Putamen (tissue), 1 donor: ENCODE data around the gene ZFR2.

Experiments used
- DNase-seq: peaks from one replicate; pipeline ENCODE4 v3.0.0-alpha.2; 2016; ENCODE audit warnings: low spot score

The ZFR2 gene

DNA sequence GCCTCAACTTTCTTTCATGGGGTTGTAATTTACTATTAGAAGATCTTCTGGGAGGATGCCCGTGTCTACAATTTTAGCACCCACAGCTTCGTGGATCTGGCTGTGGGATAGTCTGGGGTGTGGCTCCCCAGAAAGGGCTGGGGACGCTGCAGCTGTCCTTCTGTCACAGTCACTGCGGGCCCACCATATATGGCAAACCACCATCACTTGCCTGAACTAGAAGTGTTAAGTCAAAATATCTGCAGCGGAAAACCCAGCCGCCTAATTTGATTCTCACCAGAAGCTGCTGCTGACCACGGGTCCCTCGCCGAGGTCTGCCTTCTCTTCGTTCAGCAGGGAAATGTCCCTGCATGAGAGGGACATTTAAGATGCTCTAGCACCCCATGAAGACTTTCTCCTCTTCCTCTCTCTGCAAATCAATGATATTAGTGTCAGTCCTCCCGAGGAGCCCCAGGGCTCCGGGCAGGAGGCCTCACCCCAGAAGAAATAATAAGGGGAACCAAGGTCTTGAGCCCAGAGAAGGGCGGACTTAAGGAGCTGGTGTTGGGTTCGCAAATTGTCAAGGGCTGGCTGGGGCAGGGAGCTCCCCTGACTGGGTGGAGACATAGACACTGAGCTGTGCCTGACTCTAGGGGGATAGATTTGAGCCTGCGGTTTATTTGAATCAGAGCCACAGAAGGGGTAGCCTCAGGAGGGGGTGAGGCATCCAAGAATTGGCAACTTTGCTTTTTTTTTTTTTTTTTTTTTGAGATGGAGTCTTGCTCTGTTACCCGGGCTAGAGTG lies 79.7 kb downstream of the ZFR2 start:
- no peak for DNase-seq

DNA sequence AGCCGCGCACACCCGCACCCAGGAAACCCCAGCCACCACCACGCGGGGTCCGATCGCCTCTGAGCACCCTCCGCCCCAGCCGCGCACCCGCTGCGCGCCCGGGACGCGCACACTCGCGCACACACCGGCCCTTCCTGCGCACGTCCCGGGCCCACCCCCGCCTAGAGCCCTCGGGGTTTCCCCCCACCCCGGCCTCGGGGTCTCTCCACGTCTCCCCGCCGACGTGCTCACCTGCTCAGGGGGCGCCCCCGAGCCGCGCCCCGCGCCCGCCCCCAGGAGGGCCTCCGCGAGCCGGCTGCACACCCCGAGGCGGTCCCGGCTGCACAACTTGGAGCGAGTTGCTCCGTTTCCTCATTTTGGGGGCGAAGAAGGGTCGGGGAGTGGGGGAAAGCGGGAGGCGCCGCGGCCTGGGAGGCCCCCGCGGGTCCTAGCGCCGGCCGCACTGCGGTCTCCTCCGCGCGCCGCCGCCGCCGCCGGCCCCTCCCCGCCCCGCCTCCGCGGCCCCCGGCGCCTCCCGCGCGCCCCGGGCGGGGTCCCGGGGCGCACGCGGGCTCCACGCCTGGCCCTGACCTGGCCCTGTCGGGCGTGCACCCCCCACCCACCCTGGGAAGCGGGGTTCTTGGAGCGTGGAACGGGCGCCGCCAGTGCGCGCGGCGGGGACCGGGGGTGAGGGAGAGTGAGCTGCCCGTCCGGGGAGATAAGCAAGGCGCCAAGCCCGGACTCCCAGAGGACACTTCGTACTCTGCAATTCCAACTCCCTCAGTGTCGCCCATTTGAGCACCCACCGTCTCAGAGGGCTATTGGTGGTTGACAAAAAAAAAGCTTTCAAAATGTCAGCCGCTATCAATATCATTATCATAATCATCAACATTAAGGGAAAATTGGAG lies 82.7 kb downstream of the ZFR2 start, which contains the start of gene MATK:
TSS of gene MATK (minus strand) at position 444 of the 887 bp plus-strand sequence. CDS start 1,246 bp downstream, outside the sequence.
- no peak for DNase-seq

DNA sequence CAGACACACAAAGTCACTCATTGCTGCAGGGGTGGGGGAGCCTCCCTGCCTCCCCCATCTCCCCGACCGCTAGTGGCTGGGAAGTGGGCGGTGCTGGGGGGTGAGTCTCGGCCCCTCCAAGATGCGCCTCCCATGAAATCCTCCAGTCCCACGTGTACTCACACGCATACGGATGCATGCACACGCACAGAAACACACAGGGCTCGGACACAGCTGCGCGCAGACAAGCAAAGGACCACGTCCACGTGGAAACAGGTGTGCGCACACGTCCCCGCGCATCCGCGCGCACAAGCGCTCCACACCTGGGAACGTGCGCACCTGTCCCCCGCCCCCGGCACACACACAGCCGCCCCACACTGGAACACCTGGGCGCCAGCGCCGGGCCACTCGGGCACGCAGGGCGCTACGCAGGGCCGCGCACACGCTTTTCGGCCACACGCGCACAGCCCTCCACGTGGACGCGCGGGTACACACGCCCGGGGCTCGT lies 83.3 kb downstream of the ZFR2 start:
- no peak for DNase-seq

DNA sequence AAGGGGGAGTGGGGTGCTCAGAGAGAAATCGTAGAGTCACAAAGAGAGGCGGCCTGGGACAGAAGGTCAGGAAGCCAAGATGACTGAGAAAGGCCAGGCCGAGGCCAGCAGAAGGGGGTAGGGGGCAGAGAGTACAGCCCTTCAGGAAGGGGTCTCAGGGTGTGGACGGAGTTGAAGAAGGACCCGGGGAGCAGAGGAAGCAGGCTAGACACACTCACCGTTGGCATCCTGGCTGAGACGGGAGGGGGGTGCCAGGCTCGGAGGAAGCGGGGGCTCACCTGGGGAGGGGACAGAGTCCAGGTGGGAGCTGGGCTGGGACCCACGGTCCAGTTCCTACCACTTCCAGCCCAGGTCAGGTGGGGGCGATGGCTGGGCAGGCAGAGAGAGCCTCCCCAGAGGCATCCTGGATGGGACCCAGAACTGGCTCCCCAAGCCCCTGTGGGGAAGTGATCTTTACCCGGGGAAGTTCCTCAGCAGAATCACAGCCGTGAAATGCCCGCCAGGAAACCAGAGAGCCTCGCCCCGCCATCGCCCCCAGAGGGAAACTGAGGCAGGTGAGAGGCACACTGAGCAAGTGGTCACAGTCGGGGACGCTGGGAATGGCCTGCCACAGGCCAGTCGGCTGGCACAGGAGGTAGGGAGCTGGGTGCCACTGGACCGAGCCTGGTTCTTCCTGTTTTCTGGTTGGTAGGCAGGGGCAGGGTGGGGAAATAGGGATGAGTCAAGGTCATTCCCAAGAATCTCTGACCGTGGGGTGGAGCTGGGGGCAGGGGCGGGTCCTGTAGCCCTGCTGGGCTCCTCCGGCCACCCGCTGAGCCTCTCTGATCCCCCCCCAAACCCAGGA lies 84.0 kb downstream of the ZFR2 start:
- DNase-seq = no peak

DNA sequence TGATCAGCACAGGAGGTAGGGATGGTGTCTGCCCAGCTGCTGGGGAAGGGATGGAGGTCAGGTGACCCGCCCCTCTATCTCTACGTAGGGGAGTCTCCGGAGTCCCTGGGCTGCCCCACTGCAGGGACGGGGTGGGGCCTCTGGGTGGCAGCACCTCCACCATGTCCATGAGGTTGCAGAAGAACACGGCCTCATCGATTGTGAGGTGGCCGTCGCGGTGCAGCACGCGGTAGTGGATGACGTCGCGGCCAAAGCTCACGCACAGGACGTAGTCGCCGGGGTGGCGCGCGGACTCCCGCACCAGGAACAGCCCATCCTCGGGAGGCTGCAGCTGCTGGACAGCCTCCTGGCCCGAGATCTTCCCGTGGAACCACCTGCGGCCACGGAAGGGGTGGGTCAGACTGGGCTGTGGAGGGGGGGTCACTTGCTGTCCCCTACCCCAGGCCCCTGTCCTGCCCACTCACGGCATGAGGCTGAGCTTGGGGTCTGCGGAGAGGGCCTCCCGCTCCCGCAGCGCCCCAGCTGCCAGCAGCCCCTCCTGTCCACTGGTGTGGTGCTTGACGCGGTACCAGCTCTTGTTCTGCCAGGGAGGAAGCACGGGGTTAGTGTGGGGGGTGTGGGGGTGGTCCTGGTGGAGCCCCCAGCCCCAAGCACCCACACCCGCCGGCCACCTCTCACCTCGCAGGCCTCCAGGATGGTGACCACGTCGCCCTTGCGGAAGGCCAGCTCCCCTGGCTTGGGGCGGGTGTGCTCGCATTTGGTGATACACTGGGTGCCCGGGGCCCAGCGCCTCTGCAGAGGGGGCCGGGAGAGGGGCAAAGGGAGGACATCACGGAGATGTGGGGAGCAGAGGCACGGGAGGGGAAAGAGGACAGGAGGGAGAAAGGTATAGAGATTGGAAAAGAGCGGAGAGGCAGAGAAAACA lies 84.9 kb downstream of the ZFR2 start:
- no peak for DNase-seq

DNA sequence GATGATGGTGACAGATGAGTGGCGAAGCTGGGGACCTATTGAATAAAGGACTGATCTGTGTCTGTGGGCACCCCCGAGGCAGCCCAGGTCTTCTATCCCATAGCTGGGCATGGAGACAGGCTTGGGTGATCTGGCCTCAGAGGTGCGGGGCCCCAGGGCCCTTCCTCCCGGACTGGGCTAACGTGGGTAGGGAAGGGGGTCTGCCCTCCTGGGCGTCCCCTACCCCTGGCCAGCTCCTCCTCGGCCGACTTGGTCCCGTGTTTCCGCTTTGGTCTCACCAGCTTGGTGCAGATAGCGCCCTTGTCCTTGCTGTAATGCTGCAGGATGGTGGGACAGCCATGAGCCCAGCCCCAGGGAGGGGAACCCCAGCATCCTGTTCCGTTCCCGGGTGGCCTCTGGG lies 85.9 kb downstream of the ZFR2 start:
- DNase-seq = no peak

DNA sequence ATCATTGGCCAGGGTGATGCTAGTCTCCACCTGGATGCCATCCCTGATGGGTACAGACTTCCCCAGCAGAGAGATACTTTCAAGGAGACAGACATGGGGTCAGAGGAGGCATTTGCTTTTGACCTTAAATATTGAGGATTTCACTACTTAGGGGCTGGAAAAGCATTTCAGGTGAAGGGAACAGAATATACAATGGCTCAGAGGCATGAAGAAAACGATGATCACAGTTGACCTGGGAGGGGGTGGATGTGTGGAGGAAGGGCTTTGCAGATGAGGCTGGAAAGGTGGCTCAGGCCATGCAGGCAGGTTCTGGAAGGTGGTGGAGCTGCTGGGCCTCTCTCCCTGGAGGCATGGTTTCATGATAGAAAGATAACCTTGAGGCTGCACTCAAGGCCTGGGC lies 86.5 kb downstream of the ZFR2 start:
- DNase-seq = no peak

DNA sequence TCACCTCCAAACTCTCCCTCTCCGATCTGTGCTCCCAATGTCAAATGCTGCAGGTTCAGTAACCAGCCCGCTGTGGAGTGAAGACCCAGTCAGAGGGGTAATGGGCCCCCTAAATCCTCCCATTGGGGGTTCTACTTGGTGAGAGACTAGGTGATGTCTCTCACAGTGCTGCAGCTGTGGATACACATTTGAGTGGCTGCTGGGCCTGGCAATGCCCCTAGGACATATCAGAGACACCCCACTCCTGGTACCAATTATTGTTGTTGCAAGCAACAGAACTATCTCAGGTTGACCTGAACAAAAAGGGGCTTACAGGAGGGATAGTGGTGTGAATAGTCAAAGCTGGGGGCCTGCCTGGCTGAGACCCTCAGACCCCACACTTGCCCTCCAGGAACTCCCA lies 87.2 kb downstream of the ZFR2 start:
- DNase-seq = no peak

DNA sequence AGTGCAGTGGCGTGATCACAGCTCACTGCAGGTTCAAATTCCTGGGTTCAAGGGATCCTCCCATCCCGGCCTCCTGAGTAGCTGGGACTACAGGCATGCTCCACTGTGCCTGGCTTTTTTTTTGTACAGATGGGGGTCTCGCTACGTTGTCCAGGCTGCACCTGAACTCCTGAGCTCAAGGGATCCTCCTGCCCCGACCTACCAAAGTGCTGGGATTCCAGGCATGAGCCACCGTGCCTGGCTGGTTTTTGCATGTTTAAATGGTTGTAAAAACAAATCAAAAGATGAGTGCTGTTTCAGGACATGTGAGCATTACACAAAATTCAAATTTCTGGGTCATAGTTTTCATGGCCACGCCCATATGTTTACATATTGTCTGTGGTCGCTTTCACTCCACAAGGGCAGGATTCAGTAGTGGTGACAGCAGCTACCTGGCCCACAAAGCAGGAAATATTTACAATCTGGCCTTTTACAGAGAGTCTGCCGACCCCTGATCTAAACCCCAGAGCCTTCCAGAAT lies 88.0 kb downstream of the ZFR2 start:
- no peak for DNase-seq

DNA sequence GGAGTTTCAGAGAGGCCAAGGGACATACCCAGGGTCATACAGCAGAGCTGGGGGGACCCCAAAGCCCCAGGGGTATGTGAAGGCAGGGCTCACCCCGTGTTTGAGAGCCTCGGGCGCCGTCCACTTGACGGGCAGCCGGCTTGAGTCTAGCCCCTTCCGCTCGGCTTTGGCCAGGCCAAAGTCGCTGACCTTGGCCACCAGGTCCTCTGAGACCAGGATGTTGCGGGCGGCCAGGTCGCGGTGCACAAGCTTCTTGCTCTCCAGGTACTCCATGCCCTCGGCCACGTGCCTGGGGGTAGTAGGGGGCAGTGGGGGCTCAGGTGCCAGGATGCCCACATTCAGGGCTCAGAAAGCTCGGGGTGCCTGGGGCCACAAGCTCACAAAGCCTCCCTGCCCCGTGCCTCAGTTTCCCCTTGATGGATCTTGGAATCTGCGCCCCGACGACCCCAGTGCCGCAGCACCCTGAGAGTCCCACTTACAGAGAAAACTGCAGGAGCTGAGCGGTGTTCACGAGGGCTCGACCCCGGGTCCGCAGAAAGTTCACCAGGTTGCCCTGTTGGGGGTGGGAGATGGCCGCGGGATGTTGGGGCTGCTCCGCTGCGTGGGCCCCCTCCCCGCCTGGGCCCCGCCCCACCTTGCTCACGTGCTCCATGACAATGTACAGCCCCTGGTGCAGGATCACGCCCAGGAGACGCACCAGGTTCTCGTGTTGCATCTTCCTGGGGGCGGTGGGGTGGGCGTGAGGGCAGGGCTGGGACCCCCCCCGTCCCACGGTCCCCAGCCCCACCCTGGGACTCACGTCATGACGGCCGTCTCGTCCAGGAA lies 89.7 kb downstream of the ZFR2 start:
- no peak for DNase-seq

DNA sequence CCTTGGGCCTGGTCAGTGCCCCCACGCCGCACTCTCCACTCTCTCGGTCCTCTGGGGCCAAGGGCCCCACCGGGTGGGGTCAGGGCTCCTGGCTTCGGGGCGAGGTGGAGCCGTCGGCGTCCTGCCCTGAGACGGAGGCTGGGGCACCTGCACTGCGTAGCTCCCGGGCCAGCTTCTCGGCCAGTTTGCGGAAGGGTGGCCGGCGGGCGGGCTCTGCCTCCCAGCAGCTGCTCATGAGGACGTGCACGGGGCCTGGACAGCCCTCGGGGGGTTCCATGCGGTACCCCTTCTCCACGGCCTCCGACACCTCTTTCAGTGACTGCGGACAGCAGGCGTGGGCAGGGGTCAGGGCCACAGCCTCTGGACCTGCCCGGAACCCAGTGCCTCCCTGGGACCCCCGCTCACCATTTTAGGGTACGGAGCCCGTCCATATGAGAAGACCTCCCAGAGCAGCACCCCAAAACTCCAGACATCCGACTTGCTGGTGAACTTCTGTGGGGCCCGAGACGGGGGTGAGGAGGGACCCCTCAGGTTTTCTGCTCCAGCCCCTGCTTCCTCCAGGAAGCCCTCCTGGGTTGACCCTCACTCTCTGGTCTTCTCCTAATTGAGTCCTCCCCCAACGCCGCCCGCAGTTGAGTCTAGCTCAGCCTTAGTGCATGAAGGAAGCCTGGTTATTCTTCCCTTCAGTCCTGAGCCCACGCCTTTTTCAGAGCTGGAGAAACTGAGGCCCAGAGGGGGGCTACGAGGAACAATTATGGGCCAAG lies 90.6 kb downstream of the ZFR2 start:
- no peak for DNase-seq

DNA sequence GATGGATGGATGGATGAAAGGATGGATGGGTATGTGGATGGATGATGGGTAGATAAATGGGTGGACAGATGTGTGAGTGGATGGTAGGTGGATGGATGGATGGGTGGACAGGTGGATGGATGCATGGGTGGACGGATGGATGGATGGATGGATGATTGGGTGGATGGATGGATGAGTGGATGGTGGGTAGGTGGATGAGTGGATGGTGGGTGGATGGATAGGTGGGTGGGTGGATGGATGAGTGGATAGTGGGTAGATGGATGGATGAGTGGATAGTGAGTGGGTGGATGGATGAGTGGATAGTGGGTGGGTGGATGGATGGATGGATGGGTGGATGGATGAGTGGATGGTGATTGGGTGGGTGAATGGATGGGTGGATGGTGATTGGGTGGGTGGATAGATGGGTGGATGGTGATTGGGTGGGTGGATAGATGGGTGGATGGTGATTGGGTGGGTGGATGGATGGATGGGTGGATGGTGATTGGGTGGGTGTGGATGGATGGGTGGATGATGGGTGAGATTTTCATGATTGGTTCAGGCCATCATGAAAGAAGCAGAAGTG lies 92.3 kb downstream of the ZFR2 start:
- DNase-seq = no peak

DNA sequence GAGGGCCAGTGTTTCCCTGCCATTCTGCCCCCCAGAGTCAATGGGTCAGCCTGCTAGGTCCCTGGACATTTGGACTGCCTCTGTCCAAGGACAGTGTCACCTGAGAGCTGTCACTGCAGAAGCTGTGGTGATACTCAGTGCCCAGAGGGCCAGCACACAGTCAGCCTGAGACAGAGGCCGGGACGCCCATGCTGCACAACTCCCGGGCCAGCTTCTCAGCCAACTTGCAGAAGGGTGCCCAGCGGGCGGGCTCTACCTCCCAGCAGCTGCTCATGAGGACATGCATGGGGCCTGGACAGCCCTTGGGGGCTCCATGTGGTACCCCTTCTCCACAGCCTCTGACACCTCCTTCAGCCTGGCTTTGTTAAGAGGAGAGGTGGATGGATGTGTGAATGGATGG lies 93.0 kb downstream of the ZFR2 start:
- DNase-seq = no peak

DNA sequence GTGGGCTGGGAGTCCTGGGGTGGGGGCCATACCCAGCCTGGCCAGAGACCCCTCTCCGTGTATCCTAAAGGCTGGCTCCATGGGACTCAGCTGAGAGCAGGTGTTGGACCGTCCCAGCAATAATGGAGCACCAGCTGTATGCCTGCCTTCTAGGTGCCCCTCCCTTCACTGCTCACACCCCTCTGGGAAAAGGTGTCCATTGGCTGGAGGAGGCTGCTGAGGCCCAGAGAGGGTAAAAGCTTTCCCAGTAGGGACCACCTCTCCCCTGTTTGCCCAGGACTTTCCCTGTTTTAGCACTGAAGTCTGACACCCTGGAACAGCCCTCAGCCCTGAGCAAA lies 93.5 kb downstream of the ZFR2 start:
- DNase-seq = no peak

DNA sequence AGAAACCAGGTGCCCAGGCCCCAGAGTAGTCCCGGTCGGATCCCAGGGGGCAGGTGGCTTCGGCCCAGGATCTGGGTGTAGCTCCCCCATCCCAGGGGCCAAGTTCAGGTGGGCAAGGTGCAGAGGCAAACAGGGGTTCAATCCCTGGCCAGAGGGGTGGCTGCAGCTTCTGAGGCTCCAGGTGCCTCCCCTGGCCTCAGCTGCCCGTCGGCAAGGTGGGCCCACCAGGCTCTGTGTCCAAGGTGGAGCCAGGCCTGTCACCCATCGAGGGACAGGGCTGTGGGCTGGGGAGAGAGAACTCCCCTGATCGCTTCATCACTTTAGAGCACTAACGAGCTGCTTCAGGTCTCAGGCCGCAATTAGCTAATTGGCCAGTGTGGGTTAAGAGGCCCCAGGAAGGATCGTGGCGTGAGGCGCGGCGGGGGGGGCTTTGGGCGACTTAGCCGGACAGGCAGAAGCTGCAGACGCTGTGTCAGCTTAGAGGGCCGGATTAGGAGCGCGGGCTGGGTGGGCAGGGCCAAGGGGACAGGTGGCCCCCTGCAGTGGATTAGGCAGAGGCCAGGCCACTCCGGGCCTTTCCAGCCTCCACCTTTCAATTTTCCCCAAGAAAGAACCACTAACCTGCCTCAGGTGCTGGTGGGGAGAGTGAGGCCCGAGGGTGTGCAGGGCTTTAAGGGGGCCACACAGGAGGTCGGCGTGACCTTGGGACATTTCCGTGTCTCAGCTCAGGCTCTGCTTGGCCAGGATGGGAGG lies 94.0 kb downstream of the ZFR2 start:
- DNase-seq = no peak

DNA sequence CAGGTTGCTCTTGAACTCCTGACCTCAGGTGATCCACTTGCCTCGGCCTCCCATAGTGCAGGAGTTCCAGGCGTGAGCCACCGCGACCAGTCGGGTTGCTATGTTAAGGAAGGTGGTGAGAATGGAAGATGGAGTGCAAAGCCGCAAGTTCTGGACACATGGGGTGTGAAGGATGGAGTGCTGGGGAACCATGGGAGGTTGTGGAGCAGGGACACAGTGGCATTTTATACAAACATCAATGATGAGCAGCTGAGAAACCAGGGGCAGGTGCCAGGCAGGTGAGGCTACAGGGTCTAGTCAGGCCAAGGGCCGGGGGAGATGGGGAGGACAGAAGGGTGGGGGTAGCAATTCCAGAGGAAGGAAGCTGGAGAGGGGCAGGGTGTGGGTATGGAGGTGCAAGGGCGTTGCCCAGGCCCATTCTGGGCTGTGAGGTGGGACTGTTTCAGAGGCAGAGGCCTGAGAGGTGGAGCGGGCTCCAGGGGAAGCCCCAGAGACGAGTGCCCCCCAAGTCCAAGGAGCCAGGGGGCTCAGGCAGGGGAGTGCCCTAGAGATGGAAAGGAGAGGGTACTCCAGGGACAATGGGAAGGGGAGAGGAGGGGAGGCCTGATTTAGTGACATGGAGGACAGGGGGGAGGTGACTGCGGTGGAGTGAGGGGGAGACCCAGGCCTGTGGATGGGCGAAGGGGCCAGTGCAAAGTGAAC lies 94.9 kb downstream of the ZFR2 start:
- DNase-seq = no peak

DNA sequence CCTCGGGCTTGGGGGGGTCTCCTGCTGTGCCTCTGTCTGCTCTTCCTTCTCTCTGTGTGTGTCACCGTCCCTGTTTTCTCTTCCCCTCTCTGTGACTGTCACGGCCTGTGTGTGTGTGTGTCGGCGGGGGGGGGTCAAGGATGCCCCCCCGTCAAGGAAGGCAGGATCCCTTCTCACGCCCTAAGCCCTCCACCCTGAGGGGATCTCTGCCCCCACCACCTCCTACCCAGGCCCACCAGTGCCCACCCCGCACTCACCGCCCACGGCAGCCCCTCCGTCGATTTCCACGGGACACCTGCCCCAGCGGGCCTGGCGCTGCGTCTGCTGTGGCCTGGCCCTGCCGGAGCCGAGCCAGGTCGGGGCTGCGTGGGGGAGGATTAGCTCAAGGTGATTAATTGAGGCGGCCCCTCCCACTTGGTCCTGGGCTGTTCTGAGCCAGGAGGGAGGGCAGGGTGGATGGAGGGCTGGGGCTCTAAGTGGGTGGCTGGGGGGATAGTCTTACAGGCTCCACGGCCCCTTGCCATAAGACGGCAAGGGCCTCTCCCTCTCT lies 96.9 kb downstream of the ZFR2 start, which contains the start of gene RAX2:
TSS of gene RAX2 (minus strand) at position 323 of the 550 bp plus-strand sequence. CDS start 486 bp downstream, outside the sequence.
- DNase-seq = no peak
